ENCODE measurements around the gene HPS1. TPM values are rescaled to one million over a fixed set of nuclear protein-coding genes. Genes with fewer than 3 reads are reported as not detected.

HPS1 gene
- total and polyA plus RNA-seq, 2 of the 8 experiments (the other 6 are each of a cell fraction or from before 2014, with no cell fraction given) = 38.7 to 61.7 TPM

GRCh38 chr10:98466861-98467505 lies 20.2 kb upstream of the HPS1 start:
- Histone ChIP-seq H2BK5ac (ENCODE audit: low read depth, low read length) (no peak overlapping the region), H2BK20ac (ENCODE audit: low read length) (0 out of 2 replicates have a peak overlapping the region, but pooled peaks have one; percentile 43), H2BK15ac (ENCODE audit: low read length) (no peak overlapping the region), H4K91ac (replicated peaks; ENCODE audit: insufficient read length, low read length) (no peak overlapping the region), H3K14ac (ENCODE audit: insufficient read length) (no peak overlapping the region), H2BK12ac (ENCODE audit: low read depth, low read length) (peak overlapping the region; percentile 35; the same call in 1 of the 2 replicates), H3K4me1 (replicated peaks in 1 of 4; ENCODE audit: control insufficient read depth in 3 of 4, insufficient read depth in 4 of 4, low read length in 3 of 4) (peaks cover 0 to 13% (median 2%) of the 10 kb centered on the region in 4 experiments; a peak in 4 of 7 replicates), H3K4ac (replicated peaks; ENCODE audit: insufficient read length, low read depth, low read length) (no peak overlapping the region), H3K23ac (ENCODE audit: insufficient read length) (no peak overlapping the region), H3K9me3 (ENCODE audit: insufficient read depth in 2 of 2, low read depth in 1 of 2, low read length in 1 of 2) (no peaks in the 10 kb centered on the region), H2AK5ac (ENCODE audit: low read depth, low read length) (no peak overlapping the region), H3K79me1 (ENCODE audit: low read depth, low read length) (no peaks in the 10 kb centered on the region), H2BK120ac (replicated peaks; ENCODE audit: low read depth, low read length) (no peak overlapping the region), H3K27ac (ENCODE audit: low read depth, low read length) (no peak overlapping the region), H3K4me3 (ENCODE audit: extremely low read depth in 1 of 4, insufficient read depth in 2 of 4, low read depth in 3 of 4, low read length in 4 of 4) (no peak overlapping the region), H3K56ac (replicated peaks; ENCODE audit: insufficient read length, low read depth, low read length) (no peak overlapping the region), H3K79me2 (ENCODE audit: control insufficient read depth in 1 of 2, insufficient read depth in 2 of 2, low read length in 2 of 2) (no peaks in the 10 kb centered on the region), H3K27me3 (replicated peaks in 1 of 4; ENCODE audit: control insufficient read depth in 3 of 4, extremely low read depth in 1 of 4, insufficient read depth in 3 of 4, low read length in 3 of 4) (peaks cover 0 to 4% (median 1%) of the 10 kb centered on the region in 4 experiments; a peak in 2 of 7 replicates), H3K9ac (replicated peaks in 1 of 4; ENCODE audit: extremely low read depth in 1 of 4, low read depth in 3 of 4, low read length in 3 of 4) (no peak overlapping the region), H4K8ac (ENCODE audit: extremely low read depth, insufficient read depth, low read length) (no peak overlapping the region), H4K20me1 (replicated peaks in 1 of 2; ENCODE audit: control insufficient read depth in 1 of 2, insufficient read depth in 2 of 2, low read length in 2 of 2) (no peaks in the 10 kb centered on the region), H3K18ac (ENCODE audit: extremely low read depth, low read length) (no peak overlapping the region), H3K4me2 (ENCODE audit: insufficient read depth in 1 of 2, low read depth in 2 of 2, low read length in 2 of 2) (no peak overlapping the region), H3K36me3 (ENCODE audit: control insufficient read depth in 2 of 4, insufficient read depth in 4 of 4, low read length in 3 of 4) (no peaks in the 10 kb centered on the region), H2AFZ (ENCODE audit: low read length) (no peak overlapping the region), H4K5ac (ENCODE audit: insufficient read length, low read depth, low read length) (no peak overlapping the region), H3K23me2 (ENCODE audit: low read depth, low read length) (no peaks in the 10 kb centered on the region; the same call in 1 of the 2 replicates)
- WGBS, 2 experiments (ENCODE audit: extremely low coverage in 1 of 2, insufficient coverage in 1 of 2, insufficient read length in 1 of 2, insufficient replicate concordance in 2 of 2, low coverage in 1 of 2, low lambda C conversion rate in 2 of 2, missing lambda C conversion rate in 1 of 2) = 85% methylated on average over 12 of the region's 15 CpGs; no CpG with 5 or more reads in 1 of the 2 experiments
- no peak for FAIRE-seq
- ChIA-PET POLR2A (ENCODE audit: partially characterized antibody) (interaction anchor here (1.2 kb wide), 1 partner anchor 16 kb away, joined by 3 read pairs; no protein-coding TSS in a partner anchor), CTCF (ENCODE audit: partially characterized antibody) (interaction anchor here (0.5 to 3.5 kb wide), 48 partner anchors 8 to 965 kb away, joined by 3 to 24 read pairs (median 4); no protein-coding TSS in a partner anchor)
- DNase-seq (ENCODE audit: low read depth in 1 of 2, low spot score in 2 of 2) = no peak
- no peak for TF ChIP-seq SRF (IDR thresholded peaks at IDR 0.05; ENCODE audit: low read depth, low read length)
- no peak for TF ChIP-seq SP1 (IDR thresholded peaks at IDR 0.05; ENCODE audit: low read depth, low read length)
- TF ChIP-seq FOSL1 (IDR thresholded peaks at IDR 0.05; ENCODE audit: insufficient read depth, low read depth, low read length) = no peak
- no peak for TF ChIP-seq EZH2 (IDR thresholded peaks at IDR 0.05; ENCODE audit: low read depth, low read length, severe bottlenecking)
- TF ChIP-seq KDM5A (IDR thresholded peaks at IDR 0.05; ENCODE audit: low read length) = no peak
- TF ChIP-seq EGR1 (IDR thresholded peaks at IDR 0.05; ENCODE audit: borderline replicate concordance, low read depth, low read length) = no peak
- no peak for TF ChIP-seq CHD2 (IDR thresholded peaks at IDR 0.05; ENCODE audit: low read length)
- TF ChIP-seq PHF8 (conservative IDR thresholded peaks at IDR 0.05; ENCODE audit: low read depth, low read length) = no peak

All from H1 (cell line).